Stimulated activated CD8-positive, alpha-beta memory T cell treated with anti-CD3 and anti-CD28 coated beads, Interleukin-7, amount 100 ng/mL, for 24 hours (primary cell): ENCODE data around the gene TMPRSS9.
"Not testable (repeated sequence)": the region's sequence is repeated elsewhere in the genome, so short reads cannot be mapped to it uniquely, and the experiment has no call there.

Experiments used
- DNase-seq: peaks from one replicate; pipeline ENCODE4 v3.0.0-alpha.2; 2020; ENCODE audit warnings: low read depth

Gene TMPRSS9

DNA sequence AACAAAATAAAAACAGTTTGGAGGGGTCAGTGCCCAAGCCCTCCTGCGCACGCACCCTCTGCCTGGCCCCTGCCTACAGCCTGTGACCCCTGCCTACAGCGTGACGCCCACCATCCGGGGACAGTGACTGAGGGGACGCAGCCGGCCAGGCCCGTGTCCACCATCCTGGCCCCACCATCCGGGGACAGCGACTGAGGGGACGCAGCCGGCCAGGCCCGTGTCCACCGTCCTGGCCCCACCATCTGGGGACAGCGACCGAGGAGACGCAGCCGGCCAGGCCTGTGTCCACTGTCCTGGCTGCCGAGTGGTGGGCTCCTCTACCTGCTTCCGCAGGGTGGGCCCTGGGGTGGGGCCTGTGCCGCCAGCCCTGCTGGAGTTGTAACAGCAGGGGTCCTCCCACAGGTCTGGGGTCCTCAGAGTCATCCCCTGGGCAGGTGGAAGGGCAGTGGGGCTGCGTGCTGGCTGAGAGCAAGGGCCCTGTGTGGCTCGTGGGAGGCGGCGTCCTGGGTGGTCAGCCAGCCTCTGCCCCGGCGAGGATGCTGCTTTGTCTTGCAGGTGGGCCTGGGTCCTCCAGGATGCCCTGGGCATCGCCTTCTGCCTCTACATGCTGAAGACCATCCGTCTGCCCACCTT, 17.3 kb upstream of the TMPRSS9 start:
- DNase-seq: no peak

DNA sequence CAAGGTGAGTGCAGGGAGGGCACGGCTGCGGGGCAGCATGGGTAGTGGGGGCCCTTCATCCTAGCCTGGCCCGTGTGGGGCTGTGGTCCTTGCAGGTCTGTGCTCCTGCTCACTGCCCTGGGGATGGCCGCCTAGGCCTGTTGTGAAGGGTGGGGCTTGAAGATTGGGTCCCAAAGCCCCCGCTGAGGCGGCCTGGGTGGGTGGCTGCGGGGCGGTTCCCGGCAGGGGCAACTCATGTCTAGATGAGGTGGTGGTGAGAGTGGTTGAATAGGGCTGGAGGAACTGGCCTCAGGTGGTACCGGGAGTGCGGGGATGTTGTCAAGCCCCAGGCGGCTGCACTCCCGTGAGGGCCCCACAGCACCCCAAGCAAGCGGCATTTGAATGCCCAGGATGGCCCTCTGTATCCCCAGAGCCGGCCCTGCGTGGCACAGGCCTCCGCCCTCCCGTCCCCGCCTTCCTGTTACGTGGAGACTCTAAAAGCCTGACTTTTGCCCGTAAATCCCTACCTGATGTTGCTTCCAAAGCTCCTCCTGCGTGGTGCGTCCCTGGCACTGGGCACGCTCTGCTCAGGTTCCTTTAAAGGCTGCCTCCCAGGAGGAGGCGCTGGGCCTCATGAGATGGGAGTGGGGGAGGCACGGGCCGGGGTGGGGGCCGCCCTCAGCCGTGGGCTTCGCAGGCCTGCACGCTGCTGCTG, 16.6 kb upstream of the TMPRSS9 start:
- no peak for DNase-seq

DNA sequence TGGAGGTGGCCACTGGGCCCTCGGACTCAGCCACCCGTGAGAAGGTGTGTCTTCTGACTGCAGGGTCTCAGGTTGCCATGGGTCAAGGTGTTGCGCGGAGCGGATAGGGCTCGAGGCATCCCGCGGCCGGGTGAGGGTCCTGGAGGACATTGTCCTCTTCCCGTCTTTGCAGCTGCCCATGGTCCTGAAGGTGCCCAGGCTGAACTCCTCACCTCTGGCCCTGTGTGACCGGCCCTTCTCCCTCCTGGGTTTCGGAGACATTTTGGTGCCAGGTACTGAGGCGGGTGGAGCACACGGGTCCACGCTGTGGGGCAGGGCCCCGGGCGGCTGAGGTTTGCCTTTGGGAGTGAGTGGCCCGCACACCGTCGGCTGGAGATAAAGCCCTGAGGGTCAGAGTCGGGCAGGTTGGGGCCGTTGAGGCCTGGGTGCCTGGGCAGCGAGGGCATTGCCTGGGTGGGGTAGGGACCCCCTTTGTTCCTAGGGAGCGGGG, 15.6 kb upstream of the TMPRSS9 start:
- DNase-seq: no peak

DNA sequence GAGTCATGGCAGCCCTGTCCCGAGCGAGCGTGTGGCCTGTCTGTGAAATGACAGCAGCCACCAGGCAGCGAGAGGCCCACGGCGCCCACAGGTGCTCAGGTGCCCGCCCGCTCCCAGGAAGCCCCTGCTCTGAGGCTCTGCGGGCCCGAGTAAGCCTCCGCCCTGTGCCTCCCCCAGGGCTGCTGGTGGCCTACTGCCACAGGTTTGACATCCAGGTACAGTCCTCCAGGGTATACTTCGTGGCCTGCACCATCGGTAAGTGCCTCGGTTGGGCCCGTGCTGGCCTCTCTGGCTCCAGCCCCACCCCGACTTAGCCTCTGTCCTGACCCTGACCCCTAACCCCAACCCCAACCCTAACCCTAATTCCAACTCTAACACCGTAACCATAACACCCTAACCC, 15.0 kb upstream of the TMPRSS9 start:
- DNase-seq: no peak

DNA sequence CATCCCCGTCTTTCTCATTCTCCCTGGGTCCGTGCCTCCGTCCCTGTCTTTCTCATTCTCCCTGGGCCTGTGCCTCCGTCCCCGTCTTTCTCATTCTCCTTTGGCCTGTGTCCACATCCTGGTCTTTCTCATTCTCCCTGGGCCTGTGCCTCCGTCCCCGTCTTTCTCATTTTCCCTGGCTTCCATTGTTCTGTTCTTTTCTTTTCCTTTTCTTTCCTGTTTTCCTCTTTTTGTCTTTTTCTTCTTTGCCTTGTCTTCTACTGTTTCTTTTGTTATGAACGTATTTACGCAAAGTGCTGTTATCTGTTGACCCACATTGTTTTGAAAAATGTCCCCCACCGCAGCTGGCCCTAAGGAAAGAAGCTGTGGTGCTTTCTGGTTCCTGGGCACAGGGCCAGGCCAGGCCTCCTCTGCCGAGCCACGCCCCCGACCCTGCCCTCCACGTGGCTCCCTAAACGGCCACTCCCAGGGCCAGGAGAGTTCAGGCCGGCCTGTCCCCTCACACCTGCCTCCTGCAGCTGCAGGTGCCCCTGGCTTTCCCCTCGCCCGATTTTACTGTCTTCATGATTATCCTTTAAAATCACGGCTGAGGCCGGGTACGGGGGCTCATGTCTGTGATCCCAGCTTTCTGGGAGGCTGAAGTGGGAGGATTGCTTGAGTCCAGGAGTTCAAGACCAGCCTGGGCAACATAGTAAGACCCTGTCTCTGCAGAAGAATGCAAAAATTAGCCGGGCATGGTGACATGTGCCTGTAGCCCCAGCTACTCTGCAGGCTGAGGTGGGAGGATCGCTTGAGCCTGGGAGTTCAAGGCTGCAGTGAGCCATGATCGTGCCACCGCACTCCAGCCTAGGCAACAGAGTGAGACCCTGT, 14.0 kb upstream of the TMPRSS9 start:
- DNase-seq: no peak

DNA sequence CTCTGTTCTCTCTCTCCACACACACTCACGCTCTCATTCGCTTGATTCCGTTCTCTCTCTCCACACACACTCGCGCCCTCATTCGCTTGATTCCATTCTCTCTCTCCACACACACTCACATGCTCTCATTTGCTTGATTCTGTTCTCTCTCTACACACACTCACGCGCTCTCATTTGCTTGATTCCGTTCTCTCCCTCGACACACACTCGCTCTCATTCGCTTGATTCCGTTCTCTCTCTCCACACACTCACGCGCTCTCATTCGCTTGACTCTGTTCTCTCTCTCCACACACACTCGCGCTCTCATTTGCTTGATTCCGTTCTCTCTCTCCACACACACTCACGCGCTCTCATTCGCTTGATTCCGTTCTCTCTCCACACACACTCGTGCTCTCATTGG, 10.2 kb upstream of the TMPRSS9 start:
- DNase-seq: not testable (repeated sequence)

DNA sequence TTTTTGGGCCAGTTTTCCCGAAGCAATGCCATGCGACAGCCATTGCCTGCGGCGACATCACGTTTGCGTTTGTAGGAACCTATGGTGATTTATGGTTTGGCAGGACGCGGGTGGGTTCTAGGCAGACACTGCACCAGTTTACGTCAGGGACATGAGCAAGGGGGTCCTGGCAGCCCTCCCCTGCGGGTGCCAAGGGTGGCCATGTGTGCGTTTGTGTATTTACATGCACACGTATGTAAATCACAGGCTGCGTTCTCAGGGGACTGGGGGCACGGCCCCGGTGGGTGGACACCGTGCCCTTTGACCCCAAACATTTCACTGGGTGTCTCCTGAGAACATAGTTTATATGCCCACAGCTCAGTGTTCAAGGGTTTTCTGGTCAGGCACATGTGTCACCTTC, 9.4 kb upstream of the TMPRSS9 start:
- DNase-seq: no peak

DNA sequence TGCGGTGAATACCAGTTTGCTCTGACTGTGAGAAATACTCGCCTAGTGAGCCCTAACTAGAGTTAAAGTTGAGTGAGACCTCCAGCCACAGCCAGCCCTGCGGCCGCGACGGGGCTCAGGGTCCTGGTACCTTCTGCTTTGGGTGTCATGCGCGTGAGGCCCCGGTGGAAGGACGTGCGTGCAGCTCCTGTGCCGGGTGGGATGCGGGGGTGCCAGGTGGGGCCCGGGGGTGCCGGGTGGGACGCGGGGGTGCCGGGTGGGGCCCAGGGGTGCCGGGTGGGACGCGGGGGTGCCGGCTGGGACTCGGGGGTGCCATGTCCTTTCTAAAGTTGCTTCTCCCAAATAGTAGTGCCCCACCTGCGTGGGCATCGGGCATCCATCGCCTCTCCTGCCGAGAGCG, 8.5 kb upstream of the TMPRSS9 start:
- DNase-seq: no peak

DNA sequence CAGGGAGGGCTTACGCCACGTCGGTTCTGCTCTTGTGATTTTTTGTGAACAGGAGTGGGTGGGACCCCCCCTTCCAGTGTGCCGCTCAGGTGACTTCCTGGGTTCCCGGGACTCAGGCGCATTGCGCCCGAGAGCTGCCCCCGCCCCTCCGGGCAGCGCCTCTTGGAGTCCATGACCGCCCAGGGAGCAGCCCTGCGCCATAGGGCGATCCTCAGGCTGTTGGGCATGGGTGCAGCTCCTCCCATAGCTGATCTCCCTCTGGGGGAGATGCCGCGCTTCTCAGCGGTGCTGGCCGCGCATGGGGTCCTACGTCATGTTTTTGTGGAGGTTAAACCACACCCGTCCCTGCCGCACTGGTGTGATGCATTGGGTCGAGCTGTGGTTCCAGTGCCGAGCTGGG, 7.9 kb upstream of the TMPRSS9 start:
- no peak for DNase-seq

DNA sequence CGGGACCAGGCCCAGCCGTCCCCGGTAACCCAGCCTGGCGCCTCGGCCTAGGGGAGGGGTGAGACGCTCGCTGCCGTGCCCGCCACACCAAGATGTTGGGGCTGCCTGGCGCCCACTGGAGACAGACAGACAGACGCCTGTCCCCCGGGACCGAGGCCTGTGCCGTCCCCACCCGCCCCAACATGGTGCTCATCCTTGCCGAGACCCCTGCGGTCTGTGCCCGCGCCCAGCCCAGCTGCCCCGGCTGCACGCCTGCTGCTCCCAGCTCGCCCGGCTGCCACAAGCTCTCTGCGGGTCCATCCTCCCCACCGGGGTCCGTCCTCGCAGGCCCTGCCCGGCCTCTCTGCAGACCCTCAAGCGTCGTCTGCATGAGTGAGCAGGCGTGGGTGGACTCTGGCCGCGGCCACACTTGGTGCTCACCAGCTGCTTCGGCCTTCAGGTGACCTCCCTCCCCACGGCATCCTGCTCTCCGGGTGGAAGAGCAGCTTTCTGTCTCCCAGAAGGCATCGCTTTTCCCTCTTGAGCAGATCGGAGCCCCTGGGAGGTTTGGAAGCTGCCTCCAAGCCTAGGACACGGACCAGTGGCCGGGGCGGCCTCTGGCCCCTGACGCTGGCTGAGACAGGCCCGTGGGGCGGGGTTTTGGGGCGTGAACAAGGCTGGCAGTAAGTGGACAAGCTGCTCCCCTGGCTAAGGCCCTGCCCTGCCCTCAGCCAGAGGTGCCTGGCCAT, 6.7 kb upstream of the TMPRSS9 start:
- DNase-seq: no peak

DNA sequence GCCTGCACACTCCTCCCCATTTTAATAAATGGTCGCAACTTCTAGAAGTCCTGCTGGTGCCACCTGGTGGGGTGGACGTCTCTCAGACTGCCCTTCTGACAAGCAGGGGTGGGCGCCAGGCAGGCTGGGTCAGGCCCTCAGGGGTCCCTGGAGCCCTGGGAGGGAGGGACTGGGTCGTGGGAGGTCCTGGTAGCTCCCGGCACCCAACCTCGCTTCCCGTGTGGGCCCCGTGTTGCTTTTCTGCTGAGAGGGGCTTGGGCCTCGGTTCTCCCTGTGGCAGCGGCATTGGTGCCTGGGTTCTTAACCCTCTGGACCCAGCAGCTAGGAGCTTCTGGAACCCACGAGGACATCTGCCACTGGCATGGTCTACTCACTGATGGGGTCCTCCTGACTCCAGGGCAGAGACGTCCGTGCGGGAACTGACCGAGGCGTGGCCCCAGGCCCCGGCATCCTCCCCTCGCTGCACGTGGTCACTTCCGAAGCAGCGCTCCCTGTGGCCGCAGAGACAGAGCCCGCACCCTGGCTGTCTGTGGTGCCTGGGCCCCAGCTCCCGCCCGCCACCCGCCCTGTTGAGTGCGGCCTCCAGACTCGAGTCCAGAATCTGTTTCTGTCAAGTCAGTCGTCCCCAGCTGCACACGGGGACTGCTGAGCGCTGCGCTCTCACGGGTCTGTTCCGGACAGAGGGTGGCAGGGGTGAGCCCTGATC, 6.0 kb upstream of the TMPRSS9 start:
- no peak for DNase-seq

DNA sequence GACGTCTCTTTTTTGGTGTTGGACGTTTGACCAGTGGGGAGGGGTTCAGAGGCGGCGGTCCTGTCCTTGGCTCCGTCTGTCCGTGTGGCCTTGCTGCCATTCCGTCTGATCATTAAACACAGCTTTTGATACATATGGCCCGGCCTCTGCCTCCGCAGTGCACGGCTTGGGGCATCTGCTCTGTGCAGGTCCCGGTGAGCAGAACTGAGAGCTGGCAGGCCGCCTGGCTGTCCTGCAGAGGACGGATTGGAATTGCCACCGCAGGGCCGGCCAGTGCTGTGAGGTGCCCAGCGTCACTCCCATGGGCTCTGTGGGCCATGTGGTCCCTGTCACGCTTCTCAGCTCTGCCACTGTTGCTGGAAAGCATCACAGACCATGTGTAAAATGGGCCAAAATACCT, 5.4 kb upstream of the TMPRSS9 start:
- DNase-seq: no peak

DNA sequence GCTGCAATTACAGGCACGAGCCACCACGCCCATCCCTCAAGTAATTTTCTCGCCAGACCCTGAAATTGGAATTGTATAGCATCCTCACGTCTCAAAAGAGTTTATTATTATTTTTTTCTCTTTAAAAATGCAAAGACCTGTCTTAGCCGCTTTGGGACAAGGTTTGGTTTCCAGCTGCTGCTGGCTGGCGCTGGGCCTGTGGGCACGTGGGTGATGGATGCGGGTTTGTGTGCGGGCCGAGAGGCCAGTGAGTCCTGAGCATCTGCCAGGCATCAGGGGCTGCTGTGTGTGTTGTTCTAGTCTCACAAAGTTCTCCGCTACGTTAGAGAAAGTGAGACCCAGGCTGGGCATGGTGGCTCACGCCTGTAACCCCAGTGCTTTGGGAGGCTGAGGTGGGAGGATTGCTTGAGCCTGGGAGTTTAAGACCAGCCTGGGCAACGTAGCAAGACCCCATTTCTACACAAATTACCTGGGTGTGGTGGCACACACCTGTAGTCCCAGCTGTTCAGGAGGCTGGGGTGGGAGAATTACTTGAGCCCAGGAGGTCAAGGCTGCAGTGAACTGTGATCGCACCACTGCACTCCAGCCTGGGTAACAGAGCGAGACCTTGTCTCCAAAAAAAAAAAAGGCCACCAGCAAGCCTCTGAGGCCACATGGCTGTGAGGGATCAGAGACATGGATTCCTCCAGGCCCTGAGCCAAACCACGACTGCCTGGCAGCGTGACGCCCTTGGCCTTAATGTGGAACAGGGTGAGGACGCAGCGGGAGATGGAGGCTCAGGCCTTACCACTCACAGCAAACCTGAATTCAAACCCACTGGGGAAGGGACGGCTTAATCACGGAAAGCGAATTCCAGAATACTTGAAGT, 4.7 kb upstream of the TMPRSS9 start:
- no peak for DNase-seq

DNA sequence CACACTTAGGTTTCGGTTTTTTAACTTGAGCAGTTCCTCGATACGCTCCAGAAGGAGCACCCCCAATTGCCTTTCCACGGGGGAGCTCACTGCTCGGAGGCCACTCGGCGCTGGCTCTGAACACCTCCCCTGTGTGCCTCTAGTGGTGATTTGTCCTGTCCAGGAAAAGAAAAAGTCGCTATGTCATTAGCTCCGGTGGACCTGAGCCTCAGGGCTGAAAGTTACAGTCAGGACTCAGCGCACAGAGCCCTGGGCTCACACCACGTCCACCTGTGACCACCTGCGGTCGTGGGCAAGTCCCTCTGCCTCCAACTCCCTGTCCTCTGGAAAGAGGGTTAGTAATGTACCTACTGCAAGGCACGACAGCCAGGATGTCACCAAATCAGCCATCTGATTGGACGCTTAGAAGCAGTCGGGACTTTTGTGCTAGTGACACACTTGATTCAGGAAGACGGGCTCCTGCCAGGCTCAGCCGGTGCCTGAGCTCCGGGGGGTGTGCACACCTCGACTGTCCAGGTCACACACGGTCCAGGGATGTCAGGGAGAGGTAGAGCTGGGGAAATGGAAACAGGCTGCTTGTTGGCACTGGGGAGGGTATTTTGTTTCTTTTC, 3.9 kb upstream of the TMPRSS9 start:
- DNase-seq: no peak

DNA sequence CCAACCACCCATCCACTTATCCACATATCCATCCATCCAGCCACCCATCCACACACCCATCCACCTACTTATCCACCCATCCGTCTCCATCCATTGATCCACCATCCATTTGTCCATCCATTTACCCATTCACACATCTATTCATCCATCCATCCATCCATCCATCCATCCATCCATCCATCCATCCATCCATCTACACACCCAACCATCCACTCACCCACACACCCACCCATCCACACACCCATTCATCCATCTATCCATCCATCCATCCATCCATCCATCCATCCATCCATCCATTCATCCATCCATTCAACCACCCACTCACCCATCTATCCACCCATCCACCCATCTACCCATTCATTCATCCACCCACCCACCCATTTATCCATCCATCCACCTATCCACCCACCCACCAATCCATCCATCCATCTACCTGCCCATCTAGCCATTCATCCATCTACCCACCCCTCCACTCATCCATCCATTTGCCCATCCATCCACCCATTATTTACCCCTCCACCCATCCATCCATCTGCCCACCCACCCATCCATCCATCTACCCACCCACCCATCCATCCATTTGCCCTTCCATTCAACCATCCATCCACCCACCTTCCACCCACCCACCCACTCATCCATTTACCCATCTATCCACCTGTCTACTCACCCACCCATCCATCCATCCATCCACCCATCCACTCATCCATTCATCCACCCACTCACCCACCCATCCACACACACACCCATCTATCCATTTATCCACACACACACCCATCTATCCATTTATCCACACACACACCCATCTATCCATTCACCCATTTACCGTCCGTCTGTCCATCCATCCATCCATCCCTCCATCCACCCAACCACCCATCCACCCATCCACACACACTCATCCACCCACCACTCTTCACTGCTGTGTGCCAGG, 2.5 kb upstream of the TMPRSS9 start:
- DNase-seq: no peak

DNA sequence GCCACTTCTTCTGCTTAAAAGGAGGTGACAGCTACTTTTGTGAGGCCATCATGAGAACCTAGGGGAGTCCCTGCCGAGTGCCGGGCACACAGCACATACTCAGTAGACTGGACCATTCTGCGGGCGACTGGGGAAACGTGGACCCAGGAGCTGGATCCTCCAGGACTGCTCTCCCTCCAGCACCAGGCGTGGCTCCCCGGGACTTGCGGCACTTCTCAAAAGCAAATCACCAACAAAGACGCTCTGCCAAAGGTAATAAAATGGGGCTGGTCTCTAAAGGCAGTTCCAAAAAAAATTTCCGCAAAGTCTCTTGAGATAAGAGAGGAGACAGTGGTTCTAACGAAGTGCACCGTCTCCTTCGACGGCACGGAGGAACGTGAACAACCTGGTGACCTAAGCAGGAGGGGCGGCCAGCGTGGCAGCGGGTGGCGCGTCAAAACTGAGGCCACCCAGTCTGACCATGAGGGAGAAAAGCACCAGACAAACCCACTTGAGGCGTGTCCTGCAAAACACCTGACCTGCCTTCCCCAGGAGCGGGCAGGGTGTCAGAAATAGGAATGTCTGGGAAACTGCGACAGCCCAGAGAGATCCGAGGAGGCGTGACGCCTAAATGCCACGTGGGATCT, 1.4 kb upstream of the TMPRSS9 start:
- no peak for DNase-seq

DNA sequence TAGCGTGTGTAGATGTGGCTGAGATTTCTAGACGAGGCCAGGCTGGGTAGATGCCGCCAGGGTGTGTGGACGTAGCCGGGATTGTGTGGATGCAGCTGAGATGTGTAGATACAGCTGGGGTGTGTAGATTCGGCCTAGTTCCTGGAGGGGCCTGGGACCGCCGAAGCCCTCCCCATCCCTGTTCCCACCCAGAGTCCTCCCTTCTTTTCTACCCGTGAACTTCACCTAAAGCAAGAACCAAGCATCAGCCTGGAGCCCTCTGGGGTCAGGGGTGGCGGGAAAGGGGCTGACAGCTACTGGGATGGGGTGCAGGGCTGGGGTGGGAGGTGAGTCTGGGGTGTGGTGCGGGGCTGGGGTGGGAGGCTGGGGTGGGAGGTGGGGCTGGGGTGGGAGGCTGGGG, 768 bp downstream of the TMPRSS9 start:
- DNase-seq: no peak

DNA sequence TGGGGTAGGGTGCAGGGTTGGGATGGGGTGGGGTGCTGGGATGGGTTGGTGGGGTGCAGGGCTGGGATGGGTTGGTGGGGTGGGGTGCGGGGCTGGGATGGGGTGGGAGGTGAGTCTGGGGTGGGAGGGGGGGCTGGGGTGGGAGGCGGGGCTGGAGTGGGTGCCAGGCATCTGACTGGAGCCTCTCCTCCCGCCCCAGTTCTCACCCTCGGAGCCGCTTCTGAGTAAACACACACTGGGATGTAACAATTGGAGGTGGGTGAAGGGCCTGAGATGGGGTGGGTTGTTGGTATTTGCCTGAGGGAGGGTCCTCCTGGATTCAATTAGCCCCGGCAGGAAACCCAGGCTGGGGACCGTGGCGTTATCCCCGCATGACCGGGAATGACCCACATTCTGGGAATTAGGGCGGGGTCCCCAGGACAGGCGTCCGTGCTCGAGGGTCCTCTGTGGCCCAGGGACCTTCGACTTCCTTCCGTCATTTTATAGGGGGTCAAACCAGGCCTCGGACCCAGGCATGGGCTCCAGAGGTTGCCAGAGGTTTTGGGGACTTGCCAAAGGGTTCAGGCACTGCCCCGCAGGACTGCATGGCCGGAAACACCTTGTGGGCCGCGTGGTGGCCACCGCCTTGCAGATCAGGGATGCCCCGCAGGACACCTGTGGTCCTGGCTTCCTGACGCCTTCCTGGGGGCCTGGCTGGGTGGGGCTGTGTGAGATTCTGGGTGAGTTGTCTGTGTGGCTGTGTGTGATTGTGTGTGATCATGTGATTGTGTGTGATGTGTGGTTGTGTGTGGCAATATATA, 1.4 kb downstream of the TMPRSS9 start:
- no peak for DNase-seq
